ENCODE results near the gene SLC12A7. TPM values are rescaled to one million over a fixed set of nuclear protein-coding genes. Genes with fewer than 3 reads are reported as not detected.

SLC12A7 gene
- total and polyA plus RNA-seq, 2 donors (not counting 1 experiment from before 2014, with no cell fraction given) = 2.9 to 23.9 TPM

GRCh38 chr5:1132570-1132969, 20.7 kb upstream of the SLC12A7 start:
- TF ChIP-seq EZH2 (IDR thresholded peaks at IDR 0.05; ENCODE audit: low read length, missing control alignments) (no peak), CTCF (conservative IDR thresholded peaks at IDR 0.05 in 1 of 2, IDR thresholded peaks at IDR 0.05 in 1 of 2; ENCODE audit: low read depth in 1 of 2, low read length in 2 of 2) (no peak)

DNA sequence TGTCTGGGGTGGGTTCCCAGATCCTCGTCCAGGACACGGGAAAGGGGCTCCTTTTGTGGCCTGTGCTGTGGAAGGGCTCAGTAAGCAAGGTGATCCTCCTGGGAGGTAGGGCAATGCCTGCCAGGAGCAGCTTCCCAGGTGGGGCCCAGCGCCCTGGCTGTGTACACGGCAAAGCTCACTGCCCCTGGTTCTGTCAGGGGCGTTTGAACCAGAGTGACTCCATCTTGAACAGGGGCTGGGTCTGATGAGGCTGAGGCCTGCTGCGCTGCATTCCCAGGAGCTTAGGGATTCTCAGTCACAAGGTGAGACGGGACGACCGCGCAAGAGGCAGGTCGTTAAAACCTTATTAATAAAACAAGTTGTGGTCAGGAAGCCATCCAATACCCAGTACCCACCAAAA, 19.9 kb upstream of the SLC12A7 start:
- no peaks in the 10 kb centered on the region for H4K20me1 ChIP-seq (ENCODE audit: control insufficient read depth, extremely low read depth, insufficient read depth, low read length)
- no peak overlapping the region for H3K27ac ChIP-seq (ENCODE audit: insufficient read depth, low read length)
- no peak overlapping the region for H2AFZ ChIP-seq (ENCODE audit: low read length)
- no peak overlapping the region for H3K4me2 ChIP-seq (ENCODE audit: extremely low read depth, insufficient read depth, low read length)
- no peaks in the 10 kb centered on the region for H3K9me3 ChIP-seq (ENCODE audit: control insufficient read depth, insufficient read depth, low read depth, low read length)
- DNase-seq (ENCODE audit: low read depth in 2 of 2) = no peak
- no peaks in the 10 kb centered on the region for H3K79me2 ChIP-seq (ENCODE audit: control insufficient read depth, insufficient read depth, low read length)
- H3K27me3 ChIP-seq (ENCODE audit: control insufficient read depth, insufficient read depth, low read length) = no peaks in the 10 kb centered on the region
- TF ChIP-seq EZH2 (IDR thresholded peaks at IDR 0.05; ENCODE audit: low read length, missing control alignments) (no peak), CTCF (conservative IDR thresholded peaks at IDR 0.05 in 1 of 2, IDR thresholded peaks at IDR 0.05 in 1 of 2; ENCODE audit: low read depth in 1 of 2, low read length in 2 of 2) (no peak)
- no peaks in the 10 kb centered on the region for H3K36me3 ChIP-seq (ENCODE audit: control insufficient read depth, insufficient read depth, low read length)
- no peak overlapping the region for H3K9ac ChIP-seq (ENCODE audit: insufficient read depth, low read length)
- H3K4me1 ChIP-seq (ENCODE audit: control insufficient read depth, extremely low read depth, insufficient read depth, low read length) = no peaks in the 10 kb centered on the region
- no peak overlapping the region for H3K4me3 ChIP-seq (replicated peaks in 1 of 4; ENCODE audit: control extremely low read depth in 1 of 4, insufficient read depth in 1 of 4, low read depth in 3 of 4, low read length in 4 of 4)

More at GRCh38 chr5:1132570-1132969, 20.7 kb upstream of the SLC12A7 start:
- no peak for DNase-seq (ENCODE audit: low read depth in 2 of 2)
- no peaks in the 10 kb centered on the region for H3K36me3 ChIP-seq (ENCODE audit: control insufficient read depth, insufficient read depth, low read length)
- H2AFZ ChIP-seq (ENCODE audit: low read length) = no peak overlapping the region
- no peaks in the 10 kb centered on the region for H4K20me1 ChIP-seq (ENCODE audit: control insufficient read depth, extremely low read depth, insufficient read depth, low read length)
- no peak overlapping the region for H3K4me2 ChIP-seq (ENCODE audit: extremely low read depth, insufficient read depth, low read length)
- H3K4me1 ChIP-seq (ENCODE audit: control insufficient read depth, extremely low read depth, insufficient read depth, low read length) = no peaks in the 10 kb centered on the region
- H3K9me3 ChIP-seq (ENCODE audit: control insufficient read depth, insufficient read depth, low read depth, low read length) = no peaks in the 10 kb centered on the region
- H3K9ac ChIP-seq (ENCODE audit: insufficient read depth, low read length) = no peak overlapping the region
- no peaks in the 10 kb centered on the region for H3K27me3 ChIP-seq (ENCODE audit: control insufficient read depth, insufficient read depth, low read length)
- no peak overlapping the region for H3K4me3 ChIP-seq (replicated peaks in 1 of 4; ENCODE audit: control extremely low read depth in 1 of 4, insufficient read depth in 1 of 4, low read depth in 3 of 4, low read length in 4 of 4)
- H3K79me2 ChIP-seq (ENCODE audit: control insufficient read depth, insufficient read depth, low read length) = no peaks in the 10 kb centered on the region
- H3K27ac ChIP-seq (ENCODE audit: insufficient read depth, low read length) = no peak overlapping the region

- Histone ChIP-seq H3K9me3 (ENCODE audit: control insufficient read depth, insufficient read depth, low read depth, low read length) (no peaks in the 10 kb centered on the region), H3K4me1 (ENCODE audit: control insufficient read depth, extremely low read depth, insufficient read depth, low read length) (no peaks in the 10 kb centered on the region), H3K9ac (ENCODE audit: insufficient read depth, low read length) (no peak overlapping the region), H3K27ac (ENCODE audit: insufficient read depth, low read length) (no peak overlapping the region), H3K36me3 (ENCODE audit: control insufficient read depth, insufficient read depth, low read length) (no peaks in the 10 kb centered on the region), H3K79me2 (ENCODE audit: control insufficient read depth, insufficient read depth, low read length) (no peaks in the 10 kb centered on the region), H3K4me2 (ENCODE audit: extremely low read depth, insufficient read depth, low read length) (no peak overlapping the region), H3K4me3 (replicated peaks in 1 of 4; ENCODE audit: control extremely low read depth in 1 of 4, insufficient read depth in 1 of 4, low read depth in 3 of 4, low read length in 4 of 4) (no peak overlapping the region), H3K27me3 (ENCODE audit: control insufficient read depth, insufficient read depth, low read length) (no peaks in the 10 kb centered on the region), H2AFZ (ENCODE audit: low read length) (no peak overlapping the region), H4K20me1 (ENCODE audit: control insufficient read depth, extremely low read depth, insufficient read depth, low read length) (no peaks in the 10 kb centered on the region)
- no peak for TF ChIP-seq CTCF (conservative IDR thresholded peaks at IDR 0.05 in 1 of 2, IDR thresholded peaks at IDR 0.05 in 1 of 2; ENCODE audit: low read depth in 1 of 2, low read length in 2 of 2)
- no peak for TF ChIP-seq EZH2 (IDR thresholded peaks at IDR 0.05; ENCODE audit: low read length, missing control alignments)
- no peak for DNase-seq (ENCODE audit: low read depth in 2 of 2)
These were observed 19.3 kb upstream of the SLC12A7 start for GRCh38 chr5:1131191-1131621.
